ENCODE measurements around the gene TRAF2.
A peak's percentile ranks its signal among the peaks of the same experiment; 100 is the strongest.
"Not testable (repeated sequence)": the region's sequence is repeated elsewhere in the genome, so short reads cannot be mapped to it uniquely, and the experiment has no call there.

TRAF2 gene

GRCh38 chr9:136841646-136842379, 44.5 kb upstream of the TRAF2 start:
- H3K9ac ChIP-seq (ENCODE audit: low read length in 5 of 5); H3K9me3 ChIP-seq (ENCODE audit: control insufficient read depth in 5 of 5, low read length in 5 of 5); H3K27ac ChIP-seq (ENCODE audit: low read depth, low read length): not testable (repeated sequence)
- Histone ChIP-seq H3K4me3 (ENCODE audit: low read depth in 1 of 5, low read length in 5 of 5) (peak overlapping the region in 2 of 5 donors; percentile 58 to 65), H3K36me3 (ENCODE audit: control insufficient read depth in 5 of 5, insufficient read depth in 5 of 5, low read length in 5 of 5) (peaks cover 0 to 33% (median 19%) of the 10 kb centered on the region in 5 donors), H3K27me3 (ENCODE audit: control insufficient read depth in 5 of 5, insufficient read depth in 4 of 5, low read length in 5 of 5) (peaks cover 3 to 18% (median 15%) of the 10 kb centered on the region in 5 donors), H3K4me1 (ENCODE audit: control insufficient read depth in 5 of 5, insufficient read depth in 5 of 5, low read length in 5 of 5) (peaks cover 0 to 37% (median 26%) of the 10 kb centered on the region in 5 donors)

GRCh38 chr9:136842380-136842948, 43.9 kb upstream of the TRAF2 start, which contains the start of gene AJM1:
AJM1 (plus strand) TSS chr9:136842478; CDS start chr9:136844415, 1,937 bp downstream.
- Histone ChIP-seq H3K4me1 (ENCODE audit: control insufficient read depth in 5 of 5, insufficient read depth in 5 of 5, low read length in 5 of 5) (peaks cover 0 to 41% (median 26%) of the 10 kb centered on the region in 5 donors), H3K27me3 (ENCODE audit: control insufficient read depth in 5 of 5, insufficient read depth in 4 of 5, low read length in 5 of 5) (peaks cover 3 to 18% (median 17%) of the 10 kb centered on the region in 5 donors), H3K9ac (ENCODE audit: low read length in 5 of 5) (peak within 1 kb of the TSS in 2 of 5 donors; percentile 35 to 58), H3K36me3 (ENCODE audit: control insufficient read depth in 5 of 5, insufficient read depth in 5 of 5, low read length in 5 of 5) (peaks cover 0 to 31% (median 19%) of the 10 kb centered on the region in 5 donors), H3K4me3 (ENCODE audit: low read depth in 1 of 5, low read length in 5 of 5) (peak within 1 kb of the TSS in 4 of 5 donors; percentile 17 to 65 (median 57))
- H3K9me3 ChIP-seq (ENCODE audit: control insufficient read depth in 5 of 5, low read length in 5 of 5); H3K27ac ChIP-seq (ENCODE audit: low read depth, low read length): not testable (repeated sequence)

- H3K4me1 ChIP-seq (ENCODE audit: control insufficient read depth in 5 of 5, insufficient read depth in 5 of 5, low read length in 5 of 5), result peaks cover 0 to 49% (median 31%) of the 10 kb centered on the region in 5 donors
- not testable (repeated sequence) for H3K9me3 ChIP-seq (ENCODE audit: control insufficient read depth in 5 of 5, low read length in 5 of 5); H3K4me3 ChIP-seq (ENCODE audit: low read depth in 1 of 5, low read length in 5 of 5); H3K27ac ChIP-seq (ENCODE audit: low read depth, low read length); H3K9ac ChIP-seq (ENCODE audit: low read length in 5 of 5)
- peaks cover 3 to 18% (median 17%) of the 10 kb centered on the region in 5 donors for H3K27me3 ChIP-seq (ENCODE audit: control insufficient read depth in 5 of 5, insufficient read depth in 4 of 5, low read length in 5 of 5)
- H3K36me3 ChIP-seq (ENCODE audit: control insufficient read depth in 5 of 5, insufficient read depth in 5 of 5, low read length in 5 of 5), result peaks cover 0 to 23% (median 17%) of the 10 kb centered on the region in 5 donors
These were observed 43.0 kb upstream of the TRAF2 start for GRCh38 chr9:136843159-136843800.

GRCh38 chr9:136843801-136844740, 42.2 kb upstream of the TRAF2 start:
- not testable (repeated sequence) for H3K27ac ChIP-seq (ENCODE audit: low read depth, low read length); H3K4me3 ChIP-seq (ENCODE audit: low read depth in 1 of 5, low read length in 5 of 5); H3K9me3 ChIP-seq (ENCODE audit: control insufficient read depth in 5 of 5, low read length in 5 of 5); H3K9ac ChIP-seq (ENCODE audit: low read length in 5 of 5)
- H3K36me3 ChIP-seq (ENCODE audit: control insufficient read depth in 5 of 5, insufficient read depth in 5 of 5, low read length in 5 of 5), result peaks cover 0 to 17% (median 11%) of the 10 kb centered on the region in 5 donors
- H3K4me1 ChIP-seq (ENCODE audit: control insufficient read depth in 5 of 5, insufficient read depth in 5 of 5, low read length in 5 of 5), result peaks cover 0 to 53% (median 34%) of the 10 kb centered on the region in 5 donors
- peaks cover 3 to 18% (median 17%) of the 10 kb centered on the region in 5 donors for H3K27me3 ChIP-seq (ENCODE audit: control insufficient read depth in 5 of 5, insufficient read depth in 4 of 5, low read length in 5 of 5)

GRCh38 chr9:136844761-136845464, 41.4 kb upstream of the TRAF2 start:
- peaks cover 3 to 18% (median 17%) of the 10 kb centered on the region in 5 donors for H3K27me3 ChIP-seq (ENCODE audit: control insufficient read depth in 5 of 5, insufficient read depth in 4 of 5, low read length in 5 of 5)
- H3K9ac ChIP-seq (ENCODE audit: low read length in 5 of 5), result no peak overlapping the region

GRCh38 chr9:136845465-136846260, 40.7 kb upstream of the TRAF2 start:
- peaks cover 2 to 65% (median 46%) of the 10 kb centered on the region in 5 donors for H3K4me1 ChIP-seq (ENCODE audit: control insufficient read depth in 5 of 5, insufficient read depth in 5 of 5, low read length in 5 of 5)
- no peaks in the 10 kb centered on the region for H3K9me3 ChIP-seq (ENCODE audit: control insufficient read depth in 5 of 5, low read length in 5 of 5)
- peaks cover 0 to 3% (median 0%) of the 10 kb centered on the region in 5 donors for H3K36me3 ChIP-seq (ENCODE audit: control insufficient read depth in 5 of 5, insufficient read depth in 5 of 5, low read length in 5 of 5)
- no peak overlapping the region for H3K4me3 ChIP-seq (ENCODE audit: low read depth in 1 of 5, low read length in 5 of 5)
- peaks cover 3 to 18% (median 17%) of the 10 kb centered on the region in 5 donors for H3K27me3 ChIP-seq (ENCODE audit: control insufficient read depth in 5 of 5, insufficient read depth in 4 of 5, low read length in 5 of 5)
- H3K9ac ChIP-seq (ENCODE audit: low read length in 5 of 5), result no peak overlapping the region
- no peak overlapping the region for H3K27ac ChIP-seq (ENCODE audit: low read depth, low read length)

More at GRCh38 chr9:136844761-136845464, 41.4 kb upstream of the TRAF2 start:
- H3K4me3 ChIP-seq (ENCODE audit: low read depth in 1 of 5, low read length in 5 of 5), result no peak overlapping the region
- peaks cover 0 to 57% (median 38%) of the 10 kb centered on the region in 5 donors for H3K4me1 ChIP-seq (ENCODE audit: control insufficient read depth in 5 of 5, insufficient read depth in 5 of 5, low read length in 5 of 5)
- H3K9me3 ChIP-seq (ENCODE audit: control insufficient read depth in 5 of 5, low read length in 5 of 5), result no peaks in the 10 kb centered on the region
- no peak overlapping the region for H3K27ac ChIP-seq (ENCODE audit: low read depth, low read length)
- H3K36me3 ChIP-seq (ENCODE audit: control insufficient read depth in 5 of 5, insufficient read depth in 5 of 5, low read length in 5 of 5), result peaks cover 0 to 8% (median 4%) of the 10 kb centered on the region in 5 donors

GRCh38 chr9:136846376-136847087, 39.8 kb upstream of the TRAF2 start:
- Histone ChIP-seq H3K36me3 (ENCODE audit: control insufficient read depth in 5 of 5, insufficient read depth in 5 of 5, low read length in 5 of 5) (peaks cover 0 to 9% (median 3%) of the 10 kb centered on the region in 5 donors), H3K9me3 (ENCODE audit: control insufficient read depth in 5 of 5, low read length in 5 of 5) (no peaks in the 10 kb centered on the region), H3K4me1 (ENCODE audit: control insufficient read depth in 5 of 5, insufficient read depth in 5 of 5, low read length in 5 of 5) (peaks cover 2 to 66% (median 46%) of the 10 kb centered on the region in 5 donors), H3K4me3 (ENCODE audit: low read depth in 1 of 5, low read length in 5 of 5) (peak overlapping the region in 3 of 5 donors; percentile 2 to 52 (median 18)), H3K9ac (ENCODE audit: low read length in 5 of 5) (no peak overlapping the region), H3K27me3 (ENCODE audit: control insufficient read depth in 5 of 5, insufficient read depth in 4 of 5, low read length in 5 of 5) (peaks cover 3 to 18% (median 17%) of the 10 kb centered on the region in 5 donors), H3K27ac (ENCODE audit: low read depth, low read length) (no peak overlapping the region)
